Measurements from ENCODE around the gene RALGAPA2. TPM values are rescaled to one million over a fixed set of nuclear protein-coding genes. Genes with fewer than 3 reads are reported as not detected.
"Not testable (repeated sequence)": the region's sequence is repeated elsewhere in the genome, so short reads cannot be mapped to it uniquely, and the experiment has no call there.

Gene RALGAPA2
- total RNA-seq, 4 donors from 2014 or later, result 18.4 to 27.4 (median 25.2) TPM

DNA sequence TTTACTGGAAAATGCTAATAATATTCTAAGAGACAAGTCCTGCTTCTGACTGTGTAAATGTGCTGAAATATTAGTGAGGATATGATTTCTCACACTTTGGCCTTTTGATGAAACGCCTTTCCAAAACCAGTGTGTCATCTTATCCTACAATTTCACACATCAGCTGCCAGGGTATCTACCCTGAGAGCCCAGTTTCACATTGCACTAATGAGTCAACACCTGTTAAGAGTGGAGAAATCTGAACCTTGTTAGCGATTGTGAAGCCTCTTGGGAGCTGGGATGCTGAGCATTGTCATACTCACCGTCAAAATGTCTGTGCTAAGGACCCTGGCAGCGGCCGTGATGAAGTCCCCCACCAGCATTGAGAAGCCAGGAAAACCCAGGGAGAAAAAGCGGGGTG lies 166.0 kb downstream of the RALGAPA2 start:
- no peak overlapping the region for H3K27ac ChIP-seq
- H3K4me1 ChIP-seq, result no peaks in the 10 kb centered on the region
- H3K9me3 ChIP-seq, result no peaks in the 10 kb centered on the region
- 90 to 92% methylated on average over 4 to 5 of the region's 6 CpGs for WGBS, 2 donors (ENCODE audit: low coverage in 1 of 2)
- H3K4me3 ChIP-seq, result no peak overlapping the region
- peaks cover 0 to 44% of the 10 kb centered on the region in 2 donors for H3K36me3 ChIP-seq
- no peaks in the 10 kb centered on the region for H3K27me3 ChIP-seq
- TF ChIP-seq, protein P1, sequence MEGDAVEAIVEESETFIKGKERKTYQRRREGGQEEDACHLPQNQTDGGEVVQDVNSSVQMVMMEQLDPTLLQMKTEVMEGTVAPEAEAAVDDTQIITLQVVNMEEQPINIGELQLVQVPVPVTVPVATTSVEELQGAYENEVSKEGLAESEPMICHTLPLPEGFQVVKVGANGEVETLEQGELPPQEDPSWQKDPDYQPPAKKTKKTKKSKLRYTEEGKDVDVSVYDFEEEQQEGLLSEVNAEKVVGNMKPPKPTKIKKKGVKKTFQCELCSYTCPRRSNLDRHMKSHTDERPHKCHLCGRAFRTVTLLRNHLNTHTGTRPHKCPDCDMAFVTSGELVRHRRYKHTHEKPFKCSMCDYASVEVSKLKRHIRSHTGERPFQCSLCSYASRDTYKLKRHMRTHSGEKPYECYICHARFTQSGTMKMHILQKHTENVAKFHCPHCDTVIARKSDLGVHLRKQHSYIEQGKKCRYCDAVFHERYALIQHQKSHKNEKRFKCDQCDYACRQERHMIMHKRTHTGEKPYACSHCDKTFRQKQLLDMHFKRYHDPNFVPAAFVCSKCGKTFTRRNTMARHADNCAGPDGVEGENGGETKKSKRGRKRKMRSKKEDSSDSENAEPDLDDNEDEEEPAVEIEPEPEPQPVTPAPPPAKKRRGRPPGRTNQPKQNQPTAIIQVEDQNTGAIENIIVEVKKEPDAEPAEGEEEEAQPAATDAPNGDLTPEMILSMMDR (IDR thresholded peaks at IDR 0.05), result no peak
- TF ChIP-seq POLR2AphosphoS5 (IDR thresholded peaks at IDR 0.05), result no peak
- no peak for ATAC-seq

GRCh38 chr20:20543348-20543747 lies 169.1 kb downstream of the RALGAPA2 start:
- not testable (repeated sequence) for H3K27me3 ChIP-seq, H3K4me1 ChIP-seq, H3K9me3 ChIP-seq, H3K27ac ChIP-seq, H3K4me3 ChIP-seq, ATAC-seq
- peaks cover 0 to 42% of the 10 kb centered on the region in 2 donors for H3K36me3 ChIP-seq
- WGBS, 2 donors (ENCODE audit: low coverage in 1 of 2), result 97% methylated on average over 4 of the region's 7 CpGs; no CpG with 5 or more reads in 1 of the 2 donors

DNA sequence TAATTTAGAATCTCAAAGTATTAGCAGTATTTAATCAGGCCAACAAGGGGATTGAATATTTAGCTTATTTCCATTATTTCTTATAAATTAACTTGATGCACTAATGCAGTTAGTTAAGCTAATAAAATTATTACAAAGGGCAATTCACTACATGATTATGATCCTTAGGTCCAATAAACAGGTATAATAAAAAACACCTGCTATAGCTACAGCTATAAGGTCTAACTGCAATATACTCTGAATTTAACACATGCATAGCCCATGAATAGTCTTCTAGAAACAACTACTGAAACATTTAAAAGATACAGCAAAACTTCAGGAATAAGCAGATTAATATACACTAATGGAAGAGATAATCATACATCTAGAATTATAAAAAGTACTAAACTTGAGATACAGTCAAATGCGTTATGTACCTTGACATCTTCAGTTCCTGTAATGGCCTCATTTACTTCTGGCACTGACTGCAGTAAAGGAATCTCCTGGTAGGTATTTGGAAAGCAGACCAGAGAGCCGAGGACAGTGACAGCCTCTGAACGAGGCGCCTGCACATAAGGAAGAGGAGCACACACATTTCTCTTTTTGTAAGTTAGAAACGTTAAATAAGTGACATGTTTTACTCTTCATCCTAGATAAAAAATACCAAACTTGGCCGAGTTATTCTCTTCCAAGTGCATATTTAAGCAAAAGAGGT lies 176.1 kb downstream of the RALGAPA2 start:
- no peak overlapping the region for H3K27ac ChIP-seq
- no peaks in the 10 kb centered on the region for H3K9me3 ChIP-seq
- 57 to 81% methylated on average over 6 of the region's 6 CpGs for WGBS, 2 donors (ENCODE audit: low coverage in 1 of 2)
- TF ChIP-seq EP300 (IDR thresholded peaks at IDR 0.05), result no peak
- TF ChIP-seq, protein P1 (IDR thresholded peaks at IDR 0.05), result no peak
- no peak for TF ChIP-seq POLR2A (IDR thresholded peaks at IDR 0.05)
- no peak for TF ChIP-seq POLR2AphosphoS5 (IDR thresholded peaks at IDR 0.05)
- H3K4me1 ChIP-seq, result no peaks in the 10 kb centered on the region
- no peak for ATAC-seq
- H3K4me3 ChIP-seq, result no peak overlapping the region
- no peaks in the 10 kb centered on the region for H3K27me3 ChIP-seq
- H3K36me3 ChIP-seq, result peaks cover 0 to 26% of the 10 kb centered on the region in 2 donors

DNA sequence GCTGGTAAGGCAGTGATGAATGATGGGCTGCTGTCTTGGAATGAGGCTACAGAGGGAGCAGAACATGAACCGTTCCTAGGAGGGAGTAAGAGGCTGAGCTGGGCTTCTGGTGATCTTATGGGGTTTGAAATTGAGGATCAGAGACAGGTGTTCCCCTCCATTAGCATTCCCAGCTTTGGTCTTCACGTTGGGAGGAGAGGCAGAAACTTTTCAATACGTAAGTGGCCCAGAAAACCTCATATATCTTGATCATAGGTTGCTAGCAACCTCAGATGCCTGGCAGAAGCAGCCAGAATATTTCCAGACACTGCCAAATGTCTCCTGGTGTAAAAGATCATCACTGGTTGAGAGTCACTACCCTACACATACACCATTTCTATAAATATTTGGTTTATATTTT lies 177.4 kb downstream of the RALGAPA2 start:
- WGBS, 2 donors (ENCODE audit: low coverage in 1 of 2), result 58 to 77% methylated on average over 3 of the region's 3 CpGs
- Histone ChIP-seq H3K27me3 (no peaks in the 10 kb centered on the region), H3K9me3 (no peaks in the 10 kb centered on the region), H3K27ac (no peak overlapping the region), H3K36me3 (peaks cover 0 to 39% of the 10 kb centered on the region in 2 donors), H3K4me3 (no peak overlapping the region), H3K4me1 (no peaks in the 10 kb centered on the region)
- TF ChIP-seq POLR2AphosphoS5 (IDR thresholded peaks at IDR 0.05) (no peak), EP300 (IDR thresholded peaks at IDR 0.05) (no peak), POLR2A (IDR thresholded peaks at IDR 0.05) (no peak)
- TF ChIP-seq, protein P1 (IDR thresholded peaks at IDR 0.05), result no peak
- ATAC-seq, result no peak

DNA sequence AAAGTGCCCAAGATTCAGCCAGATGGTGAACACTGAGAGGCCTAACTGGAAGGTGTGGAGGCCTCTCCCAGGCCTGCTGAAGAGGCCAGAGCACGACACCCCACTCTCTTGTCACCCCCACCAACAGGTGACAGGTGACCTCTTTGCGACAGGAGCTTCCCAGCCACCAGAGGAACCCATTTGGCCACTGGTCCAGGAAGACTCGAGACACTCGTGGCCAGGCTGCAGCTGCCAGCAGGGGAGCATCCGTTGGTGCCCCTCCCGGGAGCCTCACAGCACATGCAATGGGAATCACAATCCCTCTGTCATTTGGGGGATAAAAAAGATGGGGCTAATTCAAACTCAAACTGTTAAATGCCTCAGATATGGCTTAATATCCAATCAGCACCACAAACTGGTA lies 181.2 kb downstream of the RALGAPA2 start:
- no peak for TF ChIP-seq POLR2AphosphoS5 (IDR thresholded peaks at IDR 0.05)
- no peak for TF ChIP-seq POLR2A (IDR thresholded peaks at IDR 0.05)
- no peak for TF ChIP-seq EP300 (IDR thresholded peaks at IDR 0.05)
- TF ChIP-seq, protein P1 (IDR thresholded peaks at IDR 0.05), result no peak
- Histone ChIP-seq H3K4me1 (no peaks in the 10 kb centered on the region), H3K9me3 (no peaks in the 10 kb centered on the region), H3K36me3 (peaks cover 0 to 49% of the 10 kb centered on the region in 2 donors), H3K27ac (no peak overlapping the region), H3K27me3 (no peaks in the 10 kb centered on the region), H3K4me3 (no peak overlapping the region)
- WGBS, 2 donors (ENCODE audit: low coverage in 1 of 2), result 92% methylated on average over 4 of the region's 6 CpGs; no CpG with 5 or more reads in 1 of the 2 donors
- no peak for ATAC-seq
